GM19468 (cell line): ENCODE measurements around the gene PTGES2.

Experiments
- ATAC-seq: cut with Tn5 transposase; IDR thresholded peaks from one replicate; pipeline ENCODE4 v1.9.1; 2021; ENCODE audit warnings: mild to moderate bottlenecking, moderate library complexity, moderate number of reproducible peaks; ENCODE audit not compliant: unreplicated experiment; ENCODE audit errors: extremely low read depth

The PTGES2 gene

DNA sequence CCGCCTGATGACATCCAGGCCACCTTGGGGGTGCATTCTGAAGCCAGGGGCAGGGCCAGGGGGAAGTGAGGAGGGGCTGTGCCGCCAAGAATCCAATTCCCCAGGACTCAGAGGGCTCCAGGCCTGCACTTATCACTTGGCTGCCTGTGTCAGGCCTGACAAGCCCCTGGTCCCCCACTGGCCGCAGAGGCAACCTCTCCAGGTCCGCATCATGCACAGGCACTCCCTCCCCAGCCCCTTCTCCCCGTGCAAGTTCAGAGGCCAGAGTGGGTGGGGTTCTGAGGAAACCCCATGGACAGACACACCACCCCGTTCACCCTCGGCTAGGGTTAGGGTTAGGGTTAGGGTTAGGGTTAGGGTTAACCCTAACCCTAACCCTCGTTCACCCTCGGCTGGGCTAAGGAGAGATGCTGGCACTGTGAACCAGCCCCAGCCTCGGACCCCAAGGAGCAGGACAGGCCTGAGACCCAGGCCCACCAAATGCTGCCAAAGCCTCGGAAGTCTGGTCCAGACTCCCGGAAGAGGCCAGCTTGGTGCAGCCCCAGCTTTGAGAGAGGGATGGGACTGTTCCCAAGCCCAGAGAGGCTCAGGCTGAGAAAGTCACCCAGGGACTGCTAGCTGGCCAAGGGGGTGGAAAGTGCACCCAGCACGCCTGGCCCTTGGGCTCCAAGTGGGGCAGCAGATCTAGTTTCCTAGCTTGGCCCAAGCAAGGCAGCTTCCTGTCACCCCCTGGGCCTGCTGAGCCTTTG is 26.6 kb upstream of the PTGES2 start:
- ATAC-seq = no peak

DNA sequence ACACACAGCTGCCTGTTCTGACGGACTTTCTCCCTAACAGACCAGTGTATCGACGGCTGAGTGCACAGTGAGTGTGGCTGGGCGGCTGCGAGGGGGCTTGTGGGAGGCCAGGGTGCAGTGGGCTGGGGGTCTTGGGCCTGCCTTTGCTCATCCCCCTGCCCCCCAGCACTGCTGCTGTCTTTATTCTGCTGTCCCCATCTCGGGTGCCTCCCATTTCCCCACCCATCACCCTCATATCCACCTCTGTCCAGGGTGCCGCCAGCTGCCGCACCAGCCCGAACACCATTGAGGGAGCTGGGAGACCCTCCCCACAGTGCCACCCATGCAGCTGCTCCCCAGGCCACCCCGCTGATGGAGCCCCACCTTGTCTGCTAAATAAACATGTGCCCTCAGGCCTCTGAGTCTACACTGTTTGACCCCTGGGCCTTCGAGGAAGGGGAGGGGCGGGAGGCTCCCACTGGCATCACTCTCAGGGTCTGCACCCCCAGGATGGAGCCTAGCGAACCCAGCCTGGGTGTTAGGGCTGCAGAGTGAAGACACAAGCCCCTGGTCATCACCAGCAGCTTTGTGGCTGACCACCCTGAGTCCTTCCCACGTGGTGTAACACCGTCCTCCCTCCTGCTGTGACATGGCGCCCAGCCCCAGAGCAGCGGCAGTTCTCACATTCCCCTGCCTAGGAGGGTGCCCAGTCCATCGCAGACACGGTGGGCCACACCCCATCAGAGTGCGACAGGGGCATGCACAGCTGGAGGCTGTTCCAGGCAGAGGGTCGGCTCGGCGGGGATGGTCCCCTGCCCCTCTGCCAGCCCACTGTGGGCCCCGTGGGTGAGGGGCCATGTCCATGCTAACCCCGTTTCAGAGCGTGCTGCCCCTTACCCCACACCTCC is 25.8 kb upstream of the PTGES2 start:
- no peak for ATAC-seq

DNA sequence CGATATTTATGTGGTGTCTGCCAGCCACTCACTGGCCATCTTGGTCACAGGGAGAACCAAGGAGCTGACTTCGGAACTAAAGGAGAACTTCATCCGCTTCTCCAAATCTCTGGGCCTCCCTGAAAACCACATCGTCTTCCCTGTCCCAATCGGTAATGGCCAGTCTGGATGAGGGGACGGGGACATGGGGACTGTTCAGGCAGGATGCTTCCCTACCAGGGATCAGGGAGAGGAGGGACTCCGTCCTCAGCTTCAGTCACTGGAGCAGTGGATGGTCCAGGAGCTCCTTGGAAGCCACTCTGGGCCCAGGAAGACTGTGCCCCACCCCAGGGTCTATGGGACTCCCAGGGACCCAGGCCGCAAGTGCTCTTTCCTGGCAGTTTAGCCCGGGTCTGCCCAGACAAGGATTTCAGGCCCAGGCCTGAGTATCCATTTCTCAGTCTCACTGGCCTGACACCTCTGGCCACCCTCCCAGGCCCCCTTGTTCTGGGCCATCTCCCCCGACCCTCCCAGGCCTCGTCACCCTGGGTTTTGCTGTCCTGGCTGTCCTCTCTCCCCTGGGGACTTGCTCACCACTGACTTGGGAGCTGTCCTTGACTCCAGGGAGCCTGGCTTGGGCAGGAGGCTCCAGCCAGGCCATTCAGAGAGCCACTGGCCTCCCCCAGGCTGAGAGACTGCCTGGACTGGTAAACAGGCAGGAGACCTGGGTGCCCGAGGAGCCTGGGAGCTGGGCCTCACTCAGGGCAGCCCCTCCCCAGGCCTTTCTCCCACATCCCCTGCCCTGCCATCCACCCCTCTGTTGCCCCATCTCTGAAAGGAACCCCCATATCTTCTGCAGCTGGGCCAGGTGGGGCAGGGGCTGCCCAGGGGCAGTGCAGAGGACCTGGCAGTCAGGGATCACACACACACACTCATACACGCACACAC is 24.9 kb upstream of the PTGES2 start:
- no peak for ATAC-seq

DNA sequence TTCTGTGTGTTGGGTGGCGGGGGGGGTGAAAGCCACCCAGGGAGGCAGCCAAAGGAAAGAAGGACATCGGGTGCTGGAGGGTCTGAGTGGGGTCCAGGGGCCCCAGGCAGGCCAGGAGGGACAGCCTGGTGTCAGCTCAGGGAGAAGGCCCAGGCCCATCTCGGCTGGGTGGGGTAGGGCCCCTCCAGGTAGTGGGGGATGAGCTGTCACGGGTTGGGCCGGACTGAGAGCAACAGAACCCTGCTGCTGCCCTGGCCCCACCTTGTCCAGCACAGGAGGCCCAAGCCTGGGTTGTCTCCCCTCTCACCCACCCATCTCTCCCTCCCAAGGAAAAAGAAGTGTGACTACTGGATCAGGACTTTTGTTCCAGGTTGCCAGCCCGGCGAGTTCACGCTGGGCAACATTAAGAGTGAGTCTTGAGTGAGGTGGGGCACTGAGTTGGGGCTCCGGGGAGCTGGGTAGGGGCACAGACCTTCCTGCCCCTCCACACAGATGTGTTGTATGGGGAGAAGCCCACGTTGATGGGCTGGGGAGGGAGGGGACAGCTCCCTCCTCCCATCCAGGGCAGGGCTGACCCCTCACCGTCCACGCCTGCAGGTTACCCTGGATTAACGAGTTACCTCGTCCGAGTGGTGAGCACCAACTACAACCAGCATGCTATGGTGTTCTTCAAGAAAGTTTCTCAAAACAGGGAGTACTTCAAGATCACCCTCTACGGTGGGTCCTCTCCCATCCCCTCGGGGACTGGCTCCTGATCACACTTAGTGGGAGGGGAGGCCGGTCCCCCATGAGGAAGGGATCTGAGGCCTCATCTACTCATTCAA is 24.0 kb upstream of the PTGES2 start:
- no peak for ATAC-seq

DNA sequence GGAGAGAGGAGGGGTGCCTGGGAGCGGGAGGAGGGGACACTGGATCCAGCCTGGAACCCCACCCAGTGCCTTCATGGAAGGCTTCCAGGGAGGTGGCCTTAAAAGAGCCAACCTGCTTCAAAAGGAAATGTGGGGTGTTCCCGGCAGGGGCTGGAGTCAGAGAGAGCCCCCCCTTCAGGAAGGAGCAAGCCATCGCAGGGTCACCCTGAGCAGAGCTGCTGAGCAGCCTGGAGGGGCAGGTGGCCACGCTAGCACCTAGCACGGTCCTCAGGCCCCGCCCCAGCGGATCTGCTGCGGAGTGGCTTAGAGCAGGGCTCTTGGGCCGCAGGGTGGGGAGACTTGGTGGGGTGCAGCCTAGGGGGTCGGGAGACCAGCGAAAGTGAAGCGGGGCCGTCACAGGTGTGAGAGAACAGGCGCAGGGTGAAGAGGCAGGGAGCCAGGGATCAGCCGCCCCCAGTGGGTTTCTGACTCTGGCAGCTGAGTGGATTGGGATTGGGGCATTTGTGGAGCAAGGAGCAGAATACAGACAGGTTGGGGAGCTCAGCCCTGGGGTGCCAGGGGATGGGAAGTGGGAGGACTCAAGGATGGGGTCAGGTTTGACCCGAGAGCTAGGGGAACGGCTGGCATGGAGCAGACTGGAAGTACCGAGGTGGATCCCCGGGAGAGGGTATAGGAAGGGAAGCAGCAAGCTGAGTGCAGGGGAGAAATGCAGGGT is 23.2 kb upstream of the PTGES2 start:
- ATAC-seq = no peak

DNA sequence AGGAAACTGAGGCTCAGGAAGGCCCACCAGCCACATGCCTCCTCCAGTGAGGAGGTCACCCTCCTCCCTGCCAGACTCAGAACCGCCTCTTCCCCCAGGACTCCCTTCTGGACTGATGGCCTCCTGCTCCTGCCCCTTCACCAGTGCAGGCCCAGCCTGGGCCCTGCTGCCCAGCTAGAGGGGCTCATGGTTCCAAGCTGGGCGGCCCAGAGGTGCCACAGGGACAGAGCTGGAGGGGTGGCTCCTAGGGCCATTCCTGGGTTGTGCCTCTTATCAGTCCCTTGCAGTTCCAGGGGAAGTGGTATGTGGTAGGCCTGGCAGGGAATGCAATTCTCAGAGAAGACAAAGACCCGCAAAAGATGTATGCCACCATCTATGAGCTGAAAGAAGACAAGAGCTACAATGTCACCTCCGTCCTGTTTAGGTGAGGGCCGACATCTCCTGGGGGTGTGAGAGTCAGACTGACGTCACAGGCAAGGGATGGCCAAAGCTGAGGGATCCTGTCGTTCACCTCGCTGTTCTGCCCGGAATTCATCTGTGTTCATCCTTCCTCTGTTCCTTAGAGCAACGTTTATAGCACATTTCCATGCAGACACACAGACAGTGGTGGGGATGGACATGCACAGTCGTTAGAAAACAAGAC is 22.5 kb upstream of the PTGES2 start:
- no peak for ATAC-seq

DNA sequence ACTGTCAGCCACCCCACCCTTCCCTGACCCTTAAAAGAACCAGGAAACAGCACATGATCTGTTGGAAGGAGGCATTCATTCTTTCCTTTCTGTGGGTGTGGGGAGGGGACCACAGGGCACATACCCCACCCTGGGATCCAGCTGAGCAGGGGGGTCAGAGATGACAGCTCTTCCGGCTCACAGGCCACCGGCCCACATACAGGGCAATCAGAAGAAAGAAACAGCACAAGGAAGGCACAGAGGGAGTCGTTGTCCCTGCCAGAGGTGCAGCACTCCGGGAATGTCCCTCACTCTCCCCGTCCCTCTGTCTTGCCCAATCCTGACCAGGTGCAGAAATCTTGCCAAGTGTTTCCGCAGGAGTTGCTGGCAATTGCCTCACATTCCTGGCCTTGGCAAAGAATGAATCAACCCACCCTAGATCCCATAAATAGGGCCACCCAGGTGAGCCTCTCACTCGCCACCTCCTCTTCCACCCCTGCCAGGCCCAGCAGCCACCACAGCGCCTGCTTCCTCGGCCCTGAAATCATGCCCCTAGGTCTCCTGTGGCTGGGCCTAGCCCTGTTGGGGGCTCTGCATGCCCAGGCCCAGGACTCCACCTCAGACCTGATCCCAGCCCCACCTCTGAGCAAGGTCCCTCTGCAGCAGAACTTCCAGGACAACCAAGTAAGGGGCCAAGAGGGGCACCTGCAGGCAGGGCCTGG is 21.6 kb upstream of the PTGES2 start, which contains the start of gene LCN2:
TSS of gene LCN2 (plus strand) at position 453 of the 701 bp plus-strand sequence. CDS start at position 526, 73 bp downstream.
- ATAC-seq = no peak

DNA sequence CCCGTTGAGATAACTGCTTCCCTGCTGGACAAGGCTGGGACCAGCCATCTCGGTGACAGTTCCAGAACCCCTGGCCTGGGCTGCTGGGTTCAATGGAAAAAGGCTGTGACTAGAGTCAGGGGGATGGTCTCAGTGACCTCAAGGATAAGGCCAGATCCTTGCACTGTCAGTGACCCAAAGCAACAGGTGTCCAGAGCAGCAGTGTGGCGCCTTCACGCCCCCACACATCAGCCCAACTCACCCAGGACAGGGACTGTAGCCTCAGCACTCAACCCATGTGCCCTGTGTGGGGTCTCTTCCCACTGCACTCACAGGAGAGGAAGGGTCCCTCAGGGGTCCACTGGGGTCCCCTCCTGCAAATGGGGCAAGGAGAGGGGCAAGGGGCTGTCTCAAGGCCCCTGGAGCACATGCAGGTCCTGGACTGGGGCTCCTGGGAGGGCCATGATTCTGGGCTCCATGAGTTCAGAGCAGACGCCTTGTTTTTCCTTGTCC is 21.0 kb upstream of the PTGES2 start:
- ATAC-seq = no peak

DNA sequence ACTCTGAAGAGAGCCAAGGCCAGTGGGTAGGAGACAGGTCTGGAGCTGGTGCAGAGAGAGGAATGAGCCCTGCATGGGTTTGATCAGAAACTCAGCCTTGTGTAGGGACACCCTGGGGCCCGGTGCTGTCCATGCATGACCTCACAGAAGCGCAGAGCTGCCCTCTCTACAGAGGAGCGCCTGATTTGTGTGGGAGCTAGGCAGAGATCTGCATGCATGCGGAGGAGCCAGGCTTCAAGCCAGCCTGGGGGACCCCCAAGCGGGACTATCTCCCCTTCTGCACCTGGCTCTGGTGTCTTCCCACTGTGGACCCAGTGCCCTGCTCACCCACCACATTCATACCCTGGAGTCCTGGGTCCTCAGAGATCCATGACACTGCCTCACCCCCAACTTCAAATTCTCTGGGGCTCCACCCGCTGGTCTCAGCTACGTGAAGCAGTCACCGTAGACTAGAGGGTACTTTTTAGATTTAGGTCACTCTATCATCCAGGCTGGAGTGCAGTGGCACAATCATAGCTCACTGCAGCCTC is 19.1 kb upstream of the PTGES2 start:
- ATAC-seq = no peak

DNA sequence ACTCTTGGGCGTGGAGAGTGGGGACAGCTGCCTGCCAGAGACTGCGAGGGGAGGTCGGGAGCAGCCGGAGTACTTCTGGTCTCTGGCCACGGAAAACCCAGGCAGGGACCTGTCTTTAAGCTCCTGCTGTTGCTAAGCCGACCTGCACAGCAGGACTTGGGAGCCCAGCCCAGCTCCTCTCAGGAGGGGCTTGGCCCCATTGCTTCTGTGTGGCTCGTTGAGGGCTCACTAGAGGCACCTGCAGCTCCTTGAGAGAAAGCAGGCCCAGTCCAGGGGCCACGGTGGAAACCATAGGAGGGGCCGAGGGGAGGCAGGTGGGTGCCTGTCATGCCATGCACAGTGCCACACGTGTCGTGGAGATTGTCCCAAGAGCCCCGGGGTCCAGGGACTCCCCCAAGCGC is 18.4 kb upstream of the PTGES2 start:
- ATAC-seq = no peak

DNA sequence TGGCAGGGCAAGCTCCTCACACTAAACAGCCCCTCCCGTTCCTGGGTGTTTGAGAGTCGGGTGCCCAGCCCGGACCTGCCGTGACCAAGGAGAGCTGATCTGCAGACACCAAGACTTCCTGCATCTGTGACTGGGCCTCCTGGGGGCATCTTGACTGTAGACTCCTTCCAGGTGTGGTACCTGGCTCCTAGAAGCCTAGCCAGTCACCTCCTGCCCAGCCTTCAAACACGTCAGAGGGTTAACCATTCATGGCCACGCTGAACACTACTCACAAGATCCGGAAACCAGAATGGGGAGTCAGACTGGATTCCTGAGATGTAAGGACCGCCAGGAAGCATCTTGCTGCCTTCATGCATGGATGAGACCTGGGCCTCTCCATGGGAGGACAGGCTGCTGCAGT is 18.0 kb upstream of the PTGES2 start:
- no peak for ATAC-seq

DNA sequence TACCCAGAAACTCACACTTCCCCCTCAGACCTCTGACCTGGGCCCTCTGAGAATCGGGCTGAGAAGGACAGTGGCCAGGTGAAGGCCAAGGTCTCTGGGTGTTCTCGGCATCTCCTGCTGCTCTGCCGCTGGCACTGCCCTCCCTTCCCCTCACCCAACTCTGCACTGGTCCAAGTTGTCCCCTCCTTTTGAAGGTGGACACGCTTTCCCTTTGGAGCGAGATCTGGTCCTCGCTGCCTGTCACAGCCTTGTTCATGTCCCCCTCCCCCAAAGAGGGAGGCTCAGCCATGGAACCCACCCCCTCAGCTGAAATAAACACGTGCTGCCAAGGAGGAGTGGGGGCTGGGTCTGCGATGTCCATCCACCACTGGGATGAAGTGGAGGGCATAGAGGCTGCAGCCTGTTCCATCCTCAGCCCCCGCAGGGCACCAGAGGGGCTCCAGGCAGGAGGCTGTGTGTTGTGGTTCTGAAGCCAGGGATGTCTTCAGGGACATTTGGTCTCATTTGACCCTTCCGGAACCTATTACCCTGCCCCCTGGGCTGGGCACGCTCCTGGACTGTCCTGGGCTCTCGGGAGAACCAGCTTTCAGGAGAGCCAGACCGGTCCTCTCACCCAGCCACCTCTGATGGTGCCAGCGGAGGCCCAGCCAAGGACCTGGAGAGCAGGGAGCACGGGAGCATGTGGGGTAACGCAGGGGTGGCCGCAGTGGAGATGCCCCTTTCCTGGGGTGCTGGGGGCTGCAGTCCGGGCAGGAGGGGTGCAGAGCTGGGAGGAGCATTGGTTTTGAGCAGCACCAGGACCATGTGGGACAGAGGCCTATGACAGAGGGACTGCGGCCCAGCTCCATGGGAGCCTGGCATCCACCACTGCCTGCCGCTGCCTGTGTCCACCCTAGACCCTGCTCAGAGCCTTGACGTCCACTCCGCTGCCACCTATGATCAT is 17.0 kb upstream of the PTGES2 start:
- ATAC-seq = no peak

DNA sequence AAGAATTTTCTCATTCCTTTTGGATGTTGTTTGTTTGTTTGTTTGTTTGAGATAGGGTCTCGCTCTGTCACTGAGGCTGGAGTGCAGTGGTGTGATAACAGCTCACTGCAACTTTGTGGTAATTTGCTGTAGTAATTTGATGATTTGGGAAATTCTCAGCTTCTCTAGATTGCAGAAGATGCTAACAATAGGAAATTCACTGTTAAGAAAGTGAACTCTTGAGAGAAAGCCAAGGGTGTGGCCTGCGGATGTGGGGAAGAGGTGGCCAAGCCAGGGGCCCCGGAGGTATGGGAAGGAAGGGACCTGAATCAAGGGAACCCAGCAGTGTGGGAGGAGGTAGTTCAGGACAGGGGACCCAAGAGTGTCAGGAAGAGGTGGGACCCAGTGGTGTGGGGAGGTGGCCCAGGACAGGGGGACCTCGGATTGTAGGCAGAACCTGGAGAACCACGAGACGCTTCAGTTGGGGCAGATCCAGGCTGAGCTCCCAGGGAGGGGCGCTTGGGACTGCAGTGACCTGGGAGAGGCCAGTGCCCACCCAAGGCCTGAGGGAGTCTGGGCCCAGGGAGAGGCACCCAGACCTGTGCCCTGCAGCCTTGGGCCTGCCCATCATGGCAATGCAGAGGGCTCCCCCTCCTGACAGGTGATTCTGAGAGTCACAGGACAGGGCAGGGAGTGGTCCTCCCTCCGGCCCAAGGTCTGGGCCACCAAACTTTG is 16.2 kb upstream of the PTGES2 start:
- ATAC-seq = no peak

DNA sequence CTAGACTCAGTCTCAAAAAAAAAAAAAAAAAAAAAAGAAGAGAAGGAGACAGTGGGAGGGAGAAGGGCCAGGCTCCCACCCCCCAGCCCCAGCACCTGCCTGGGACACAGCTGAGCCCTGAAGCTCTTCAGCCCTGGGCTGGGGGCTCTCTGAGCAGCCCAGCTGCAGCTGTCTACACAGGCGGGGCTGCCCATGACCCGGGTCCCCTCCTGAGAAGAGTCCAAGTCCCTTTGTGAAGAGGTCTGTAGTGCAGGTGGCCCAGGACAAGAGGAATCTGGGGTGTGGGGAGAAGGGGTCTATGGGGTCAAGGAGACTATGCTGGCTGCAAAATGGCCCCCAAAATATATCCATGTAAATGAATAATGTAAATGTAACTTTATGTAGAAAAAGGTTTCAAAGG is 15.1 kb upstream of the PTGES2 start:
- ATAC-seq = no peak

DNA sequence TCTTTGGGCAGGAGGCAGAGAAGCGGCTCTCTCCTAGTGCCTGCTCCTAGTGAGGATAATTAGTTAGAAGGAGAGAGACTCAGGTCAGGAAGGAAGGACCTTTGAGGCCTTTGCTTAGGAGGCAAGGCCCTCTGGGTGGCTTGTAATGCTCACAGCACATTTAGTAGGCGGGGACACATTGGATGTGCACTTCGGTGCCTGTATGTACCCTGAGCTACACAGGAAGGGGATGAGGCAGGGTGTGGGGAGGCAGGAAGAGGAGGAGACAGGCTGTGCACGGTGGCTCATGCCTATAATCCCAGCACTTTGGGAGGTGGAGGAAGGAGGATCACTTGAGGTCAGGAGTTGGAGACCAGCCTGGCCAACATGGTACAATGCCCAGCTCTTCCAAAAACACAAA is 14.5 kb upstream of the PTGES2 start:
- no peak for ATAC-seq

DNA sequence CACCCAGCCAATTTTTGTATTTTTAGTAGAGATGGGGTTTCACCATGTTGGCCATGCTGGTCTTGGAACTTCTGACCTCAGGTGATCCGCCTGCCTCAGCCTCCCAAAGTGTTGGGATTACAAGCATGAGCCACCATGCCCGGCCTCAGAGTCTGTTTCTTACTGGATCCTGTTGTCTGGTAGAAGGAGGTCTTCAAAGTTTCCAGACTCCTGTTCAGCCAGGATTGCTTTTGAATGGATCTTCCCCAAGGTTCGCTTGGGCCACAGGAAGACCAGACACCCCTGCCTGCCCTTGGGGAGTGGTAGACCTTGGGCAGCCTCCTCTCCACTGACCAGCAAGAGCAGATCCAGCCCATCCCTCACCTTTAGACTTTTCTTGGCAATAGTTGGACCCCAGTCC is 14.1 kb upstream of the PTGES2 start:
- ATAC-seq = no peak
